GM21367 (cell line): ENCODE data around the gene TSHZ2.

Experiments
- ATAC-seq: cut with Tn5 transposase; IDR thresholded peaks from one replicate; pipeline ENCODE4 v1.9.1; 2021; ENCODE audit not compliant: unreplicated experiment

TSHZ2 gene

GRCh38 chr20:52972190-52972937, at the start of gene TSHZ2:
Gene TSHZ2, plus strand, starts transcription at chr20:52972358. Its CDS starts 936 bp downstream, at chr20:52973294.
- no peak for ATAC-seq

GRCh38 chr20:52922436-52922835, 49.7 kb upstream of the TSHZ2 start:
- ATAC-seq: no peak

- ATAC-seq: no peak
Observed at GRCh38 chr20:52923123-52923937, 48.8 kb upstream of the TSHZ2 start.

- no peak for ATAC-seq
Observed at GRCh38 chr20:52924411-52925271, 47.5 kb upstream of the TSHZ2 start.

- no peak for ATAC-seq
Observed at GRCh38 chr20:52926505-52926904, 45.7 kb upstream of the TSHZ2 start.

- no peak for ATAC-seq
Observed at GRCh38 chr20:52933867-52934266, 38.3 kb upstream of the TSHZ2 start.

- no peak for ATAC-seq
Observed at GRCh38 chr20:52936351-52937340, 35.5 kb upstream of the TSHZ2 start.

- no peak for ATAC-seq
Observed at GRCh38 chr20:52937591-52938100, 34.5 kb upstream of the TSHZ2 start.

GRCh38 chr20:52939141-52939540, 33.0 kb upstream of the TSHZ2 start:
- ATAC-seq: no peak

GRCh38 chr20:52941808-52942207, 30.4 kb upstream of the TSHZ2 start:
- no peak for ATAC-seq

- ATAC-seq: no peak
Observed at GRCh38 chr20:52943185-52943841, 28.8 kb upstream of the TSHZ2 start.

GRCh38 chr20:52945268-52945667, 26.9 kb upstream of the TSHZ2 start:
- ATAC-seq: no peak

- ATAC-seq: no peak
Observed at GRCh38 chr20:52945862-52946522, 26.2 kb upstream of the TSHZ2 start.

- no peak for ATAC-seq
Observed at GRCh38 chr20:52948491-52948890, 23.7 kb upstream of the TSHZ2 start.

GRCh38 chr20:52953020-52953419, 19.1 kb upstream of the TSHZ2 start:
- ATAC-seq: no peak

GRCh38 chr20:52954849-52955248, 17.3 kb upstream of the TSHZ2 start:
- ATAC-seq: no peak

GRCh38 chr20:52958211-52958610, 13.9 kb upstream of the TSHZ2 start:
- ATAC-seq: no peak

GRCh38 chr20:52959125-52959524, 13.0 kb upstream of the TSHZ2 start:
- no peak for ATAC-seq

GRCh38 chr20:52962183-52962582, 10.0 kb upstream of the TSHZ2 start:
- no peak for ATAC-seq
